Mesendoderm (in vitro differentiated cells): Measurements from ENCODE around the gene SMURF1.

Experiments
- DNase-seq: peaks from one replicate; pipeline ENCODE4 v3.0.0; 2013
- H2AK5ac ChIP-seq: 2 replicates; pipeline ENCODE4 v1.6.1; 2013; ENCODE audit warnings: low read length, inconsistent platforms
- H2BK120ac ChIP-seq: 2 replicates; pipeline ENCODE4 v1.6.1; 2013; ENCODE audit warnings: low read depth, mild to moderate bottlenecking, low read length, moderate library complexity, mixed read lengths
- H2BK15ac ChIP-seq: replicated peaks from 2 replicates; pipeline ENCODE4 v1.6.1; 2013; ENCODE audit warnings: low read depth, mild to moderate bottlenecking, moderate library complexity
- H2BK5ac ChIP-seq: 2 replicates; pipeline ENCODE4 v1.6.1; 2013; ENCODE audit warnings: low read length, inconsistent platforms
- H3K18ac ChIP-seq: 2 replicates; pipeline ENCODE4 v1.6.1; 2013; ENCODE audit warnings: mild to moderate bottlenecking, low read length, mixed read lengths
- H3K23ac ChIP-seq: one replicate; pipeline ENCODE4 v1.6.1; 2013; ENCODE audit warnings: low read length
- H3K27ac ChIP-seq: 2 replicates; pipeline ENCODE4 v1.5.1; 2013; ENCODE audit warnings: low read depth, mild to moderate bottlenecking, inconsistent platforms, low read length, moderate library complexity
- H3K27me3 ChIP-seq: 2 replicates; pipeline ENCODE4 v1.6.1; 2013; ENCODE audit warnings: low read length, control low read depth, mild to moderate bottlenecking, inconsistent platforms; ENCODE audit not compliant: insufficient read depth, poor library complexity
- H3K36me3 ChIP-seq: 2 replicates; pipeline ENCODE4 v1.6.1; 2013; ENCODE audit warnings: low read length, inconsistent platforms; ENCODE audit not compliant: control insufficient read depth, insufficient read depth
- H3K4ac ChIP-seq: one replicate; pipeline ENCODE4 v1.6.1; 2013; ENCODE audit warnings: low read depth, mild to moderate bottlenecking, low read length, moderate library complexity
- H3K4me1 ChIP-seq: 2 replicates; pipeline ENCODE4 v1.6.1; 2013; ENCODE audit warnings: low read depth, low read length, inconsistent platforms; ENCODE audit not compliant: control insufficient read depth
- H3K4me2 ChIP-seq: 2 replicates; pipeline ENCODE4 v1.6.1; 2013; ENCODE audit warnings: low read length
- H3K4me3 ChIP-seq: 2 replicates; pipeline ENCODE4 v1.5.1; 2013; ENCODE audit warnings: mild to moderate bottlenecking, low read length
- H3K56ac ChIP-seq: one replicate; pipeline ENCODE4 v1.6.1; 2013; ENCODE audit warnings: low read length
- H3K79me1 ChIP-seq: 2 replicates; pipeline ENCODE4 v1.6.1; 2013; ENCODE audit warnings: low read length, inconsistent platforms
- H3K79me2 ChIP-seq: 2 replicates; pipeline ENCODE4 v1.6.1; 2013; ENCODE audit warnings: mild to moderate bottlenecking, low read length; ENCODE audit not compliant: control insufficient read depth, insufficient read depth
- H3K9ac ChIP-seq: 2 replicates; pipeline ENCODE4 v1.6.1; 2013; ENCODE audit warnings: low read length, inconsistent platforms
- H4K5ac ChIP-seq: one replicate; pipeline ENCODE4 v1.6.1; 2013; ENCODE audit warnings: low read length
- H4K8ac ChIP-seq: one replicate; pipeline ENCODE4 v1.6.1; 2013; ENCODE audit warnings: low read depth, mild to moderate bottlenecking, control low read depth, low read length, moderate library complexity
- WGBS: extraction: QIAGEN DNeasy Blood & Tissue Kit; methylation state at CpG from one replicate; pipeline ENCODE4 v1.1.7; 2013; ENCODE audit warnings: low lambda C conversion rate, missing lambda C conversion rate; ENCODE audit not compliant: insufficient coverage; ENCODE audit errors: extremely low coverage; 5-methylcytosine and 5-hydroxymethylcytosine counted together

Gene SMURF1

GRCh38 chr7:99132595-99133321 lies 11.2 kb downstream of the SMURF1 start:
- Histone ChIP-seq H3K23ac (no peak overlapping the region), H3K4me1 (no peaks in the 10 kb centered on the region), H2BK5ac (no peak overlapping the region), H3K18ac (no peak overlapping the region), H4K5ac (no peak overlapping the region), H3K4me2 (no peak overlapping the region), H3K4me3 (no peak overlapping the region), H3K79me2 (peaks cover 62% of the 10 kb centered on the region), H3K36me3 (no peaks in the 10 kb centered on the region), H3K27me3 (no peaks in the 10 kb centered on the region), H4K8ac (no peak overlapping the region), H3K79me1 (peaks cover 23% of the 10 kb centered on the region), H2BK120ac (no peak overlapping the region), H3K56ac (no peak overlapping the region), H3K4ac (no peak overlapping the region), H3K9ac (no peak overlapping the region), H3K27ac (no peak overlapping the region), H2AK5ac (no peak overlapping the region), H2BK15ac (no peak overlapping the region)
- WGBS = no CpG with 5 or more reads among the region's 8 CpGs
- no peak for DNase-seq

GRCh38 chr7:99131290-99131689 lies 12.6 kb downstream of the SMURF1 start:
- H3K4ac ChIP-seq = no peak overlapping the region
- no peak overlapping the region for H4K8ac ChIP-seq
- peaks cover 26% of the 10 kb centered on the region for H3K79me1 ChIP-seq
- H3K36me3 ChIP-seq = no peaks in the 10 kb centered on the region
- no peak overlapping the region for H3K9ac ChIP-seq
- no peak overlapping the region for H2BK15ac ChIP-seq
- H2BK120ac ChIP-seq = no peak overlapping the region
- H3K56ac ChIP-seq = no peak overlapping the region
- no peak overlapping the region for H3K18ac ChIP-seq
- H3K27ac ChIP-seq = no peak overlapping the region
- H3K4me2 ChIP-seq = no peak overlapping the region
- H4K5ac ChIP-seq = no peak overlapping the region
- H3K79me2 ChIP-seq = peaks cover 60% of the 10 kb centered on the region
- peaks cover 2% of the 10 kb centered on the region for H3K4me1 ChIP-seq
- WGBS = no CpG with 5 or more reads among the region's 2 CpGs
- no peak overlapping the region for H3K4me3 ChIP-seq
- no peak overlapping the region for H2BK5ac ChIP-seq
- H3K23ac ChIP-seq = no peak overlapping the region
- H2AK5ac ChIP-seq = no peak overlapping the region
- DNase-seq = no peak
- H3K27me3 ChIP-seq = no peaks in the 10 kb centered on the region

GRCh38 chr7:99129536-99129935 lies 14.4 kb downstream of the SMURF1 start:
- Histone ChIP-seq H3K79me1 (peaks cover 32% of the 10 kb centered on the region), H3K4me1 (peaks cover 4% of the 10 kb centered on the region), H3K56ac (no peak overlapping the region), H2BK15ac (no peak overlapping the region), H3K18ac (no peak overlapping the region), H3K27ac (no peak overlapping the region), H2AK5ac (no peak overlapping the region), H3K23ac (no peak overlapping the region), H2BK5ac (no peak overlapping the region), H4K8ac (no peak overlapping the region), H3K9ac (no peak overlapping the region), H3K4me3 (no peak overlapping the region), H3K4ac (no peak overlapping the region), H2BK120ac (no peak overlapping the region), H3K27me3 (no peaks in the 10 kb centered on the region), H3K36me3 (no peaks in the 10 kb centered on the region), H3K79me2 (peaks cover 66% of the 10 kb centered on the region), H3K4me2 (no peak overlapping the region), H4K5ac (no peak overlapping the region)
- no CpG with 5 or more reads among the region's 6 CpGs for WGBS
- DNase-seq = no peak

- WGBS = no CpG with 5 or more reads among the region's 3 CpGs
These were observed 14.9 kb downstream of the SMURF1 start for GRCh38 chr7:99129001-99129400.

DNA sequence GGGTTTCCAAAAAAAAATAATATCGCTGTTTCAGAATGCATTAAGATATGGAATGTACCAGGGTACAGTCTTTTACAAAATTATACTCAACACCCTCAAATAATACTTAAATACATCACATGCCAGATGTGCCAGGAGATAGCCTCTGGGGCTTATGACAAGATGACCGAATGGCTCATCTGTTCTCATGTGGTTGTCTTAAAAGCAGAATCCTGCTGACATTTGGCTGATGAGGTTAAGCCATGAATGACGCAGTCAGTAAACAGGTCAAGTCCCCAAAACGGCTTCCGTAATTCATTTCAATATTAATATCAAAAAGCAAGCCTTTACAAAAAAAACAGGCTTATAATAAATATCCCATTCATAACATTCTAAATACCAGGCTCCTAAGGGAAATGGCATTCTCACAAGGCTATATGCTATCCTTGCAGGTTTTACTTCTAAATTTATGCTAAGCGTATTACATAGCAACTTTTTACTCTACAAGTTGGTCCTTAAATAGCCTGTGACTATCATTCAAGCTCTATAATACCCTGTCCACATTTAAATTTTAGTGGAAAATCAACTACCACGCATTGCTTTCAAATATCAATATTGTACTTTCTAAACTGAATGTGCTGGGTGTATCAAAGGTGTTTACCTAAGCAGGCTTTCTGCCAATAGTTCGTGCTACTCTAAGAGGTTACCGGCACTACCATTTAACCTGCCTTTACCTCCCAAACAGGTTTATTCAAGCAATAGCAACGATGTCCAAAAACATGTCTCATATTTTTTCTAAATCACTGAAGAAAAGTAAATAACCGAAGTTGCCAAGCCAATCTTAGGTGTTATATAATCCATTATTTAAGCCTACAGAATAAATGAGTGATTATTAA lies 15.6 kb downstream of the SMURF1 start:
- Histone ChIP-seq H3K9ac (no peak overlapping the region), H3K27me3 (no peaks in the 10 kb centered on the region), H3K23ac (no peak overlapping the region), H2AK5ac (no peak overlapping the region), H4K5ac (no peak overlapping the region), H2BK120ac (no peak overlapping the region), H2BK5ac (no peak overlapping the region), H3K79me2 (peaks cover 67% of the 10 kb centered on the region), H3K4me3 (no peak overlapping the region), H3K4me2 (no peak overlapping the region), H3K27ac (no peak overlapping the region), H3K4ac (no peak overlapping the region), H3K79me1 (peaks cover 33% of the 10 kb centered on the region), H3K4me1 (peaks cover 4% of the 10 kb centered on the region), H4K8ac (no peak overlapping the region), H2BK15ac (no peak overlapping the region), H3K56ac (no peak overlapping the region), H3K18ac (no peak overlapping the region), H3K36me3 (no peaks in the 10 kb centered on the region)
- no peak for DNase-seq
- WGBS = 100% methylated on average over 2 of the region's 11 CpGs

More at GRCh38 chr7:99129001-99129400, 14.9 kb downstream of the SMURF1 start:
- Histone ChIP-seq H4K8ac (no peak overlapping the region), H3K4me2 (no peak overlapping the region), H3K4me1 (peaks cover 4% of the 10 kb centered on the region), H3K56ac (no peak overlapping the region), H3K9ac (no peak overlapping the region), H2BK120ac (no peak overlapping the region), H3K79me1 (peaks cover 33% of the 10 kb centered on the region), H4K5ac (no peak overlapping the region), H2AK5ac (no peak overlapping the region), H3K27ac (no peak overlapping the region), H3K36me3 (no peaks in the 10 kb centered on the region), H3K23ac (no peak overlapping the region), H3K18ac (no peak overlapping the region), H3K27me3 (no peaks in the 10 kb centered on the region), H3K4me3 (no peak overlapping the region), H3K79me2 (peaks cover 67% of the 10 kb centered on the region), H2BK15ac (no peak overlapping the region), H3K4ac (no peak overlapping the region), H2BK5ac (no peak overlapping the region)
- DNase-seq = no peak
